HepG2 (cell line): ENCODE data around the gene NUDT9. TPM values are rescaled to one million over a fixed set of nuclear protein-coding genes. Genes with fewer than 3 reads are reported as not detected.

Experiments
- ARNTL ChIP-seq: sonication (generic); formaldehyde crosslinking; IDR thresholded peaks from 2 replicates; pipeline ENCODE4 v1.4.0; 2020; ENCODE audit warnings: mild to moderate bottlenecking, missing genetic modification reagents
- ATAD3A ChIP-seq: sonication (generic); formaldehyde crosslinking; IDR thresholded peaks from 2 replicates; pipeline ENCODE4 v1.4.0; 2020; ENCODE audit warnings: missing genetic modification reagents
- ATF1 ChIP-seq: IDR thresholded peaks from 2 replicates; pipeline ENCODE4 v1.6.1; 2016; ENCODE audit warnings: mild to moderate bottlenecking, control low read depth
- CREBL2 ChIP-seq: sonication (generic); formaldehyde crosslinking; IDR thresholded peaks from 2 replicates; pipeline ENCODE4 v1.8.1; 2023; ENCODE audit warnings: missing genetic modification reagents, mild to moderate bottlenecking, borderline replicate concordance
- FOXC1 ChIP-seq: sonication (generic); formaldehyde crosslinking; IDR thresholded peaks from 2 replicates; pipeline ENCODE4 v1.8.0; 2022; ENCODE audit warnings: mild to moderate bottlenecking, missing genetic modification reagents, borderline replicate concordance
- GRHL1 ChIP-seq: sonication (generic); formaldehyde crosslinking; conservative IDR thresholded peaks from 2 replicates; pipeline ENCODE4 v1.8.0; 2022; ENCODE audit warnings: missing genetic modification reagents
- KLF11 ChIP-seq: IDR thresholded peaks from 2 replicates; pipeline ENCODE4 v1.6.1; 2016; ENCODE audit warnings: missing compliant biosample characterization
- MAX ChIP-seq: IDR thresholded peaks from 2 replicates; pipeline ENCODE4 v1.6.1; 2012; ENCODE audit warnings: inconsistent platforms
- NR2C2 ChIP-seq: sonication (generic); formaldehyde crosslinking; IDR thresholded peaks from 2 replicates; pipeline ENCODE4 v1.4.0; 2020; ENCODE audit warnings: missing genetic modification reagents, mild to moderate bottlenecking, moderate library complexity, borderline replicate concordance
- PLSCR1 ChIP-seq: sonication (generic); formaldehyde crosslinking; IDR thresholded peaks from 2 replicates; pipeline ENCODE4 v1.5.0; 2020; ENCODE audit warnings: missing genetic modification reagents, mild to moderate bottlenecking, borderline replicate concordance
- TFAP4 ChIP-seq: sonication (generic); IDR thresholded peaks from 2 replicates; pipeline ENCODE4 v1.6.1; 2016; ENCODE audit warnings: low read depth, borderline replicate concordance
- THAP8 ChIP-seq: sonication (generic); formaldehyde crosslinking; IDR thresholded peaks from 2 replicates; pipeline ENCODE4 v1.5.1; 2020; ENCODE audit warnings: missing genetic modification reagents, mild to moderate bottlenecking, borderline replicate concordance
- ZKSCAN1 ChIP-seq: fragments of 150-350 bp; IDR thresholded peaks from 2 replicates; pipeline ENCODE4 v1.6.1; 2014; ENCODE audit warnings: low read length
- ZNF337 ChIP-seq: sonication (generic); formaldehyde crosslinking; IDR thresholded peaks from 2 replicates; pipeline ENCODE4 v1.5.1; 2020; ENCODE audit warnings: missing genetic modification reagents, low read depth, mild to moderate bottlenecking, borderline replicate concordance
- ZNF567 ChIP-seq: sonication (generic); formaldehyde crosslinking; IDR thresholded peaks from 2 replicates; pipeline ENCODE4 v1.8.1; 2023; ENCODE audit warnings: mild to moderate bottlenecking, missing genetic modification reagents, borderline replicate concordance
- ZNF646 ChIP-seq: sonication (generic); formaldehyde crosslinking; IDR thresholded peaks from 2 replicates; pipeline ENCODE4 v1.9.0; 2021; ENCODE audit warnings: mild to moderate bottlenecking, missing genetic modification reagents
- polyA plus RNA-seq, 8 experiments: library from polyadenylated mRNA; depleted of rRNA in 3 of 8; stranded (reverse) in 7 of 8; unstranded in 1 of 8; fragments of >200 nt; fragmentation: Illumina TruSeq in 4 of 8; extraction: Trizol in 4 of 8; gene quantifications; 2 replicates each; pipeline versions ENCODE4 v1.2.1 to v1.2.3, GENCODE V29; 2011 to 2016; ENCODE audit warnings: low read depth in 4 of 8, missing spikeins in 1 of 8, mixed read lengths in 1 of 8; ENCODE audit not compliant: insufficient read depth in 1 of 8
- total RNA-seq, 5 experiments: library from RNA; depleted of rRNA; stranded (reverse); fragments of >200 nt; fragmentation: Illumina TruSeq; extraction: Trizol; gene quantifications; 2 replicates each; pipeline ENCODE4 v1.2.3, GENCODE V29; 2016; ENCODE audit warnings: low read depth in 1 of 5

Gene NUDT9
- total and polyA plus RNA-seq, 2 of the 13 experiments (the other 11 are each of a cell fraction or from before 2014, with no cell fraction given): 10.4 to 12.3 TPM

- no peak for TF ChIP-seq CREBL2
- TF ChIP-seq ZNF646 (CRISPR knock-in tag): no peak
- no peak for TF ChIP-seq MAX
- TF ChIP-seq ARNTL (CRISPR knock-in tag): no peak
- no peak for TF ChIP-seq ZKSCAN1
- TF ChIP-seq TFAP4: no peak
- TF ChIP-seq PLSCR1 (CRISPR knock-in tag): no peak
- TF ChIP-seq GRHL1 (CRISPR knock-in tag): no peak
- peak; percentile 72 for TF ChIP-seq ATF1 (CRISPR knock-in tag)
- peak; percentile 59; the same call in 1 of the 2 replicates for TF ChIP-seq KLF11 (CRISPR knock-in tag)
- TF ChIP-seq ATAD3A (CRISPR knock-in tag): no peak
- TF ChIP-seq FOXC1 (CRISPR knock-in tag): no peak
- peak; percentile 56; the same call in 1 of the 2 replicates for TF ChIP-seq ZNF337
- no peak for TF ChIP-seq NR2C2 (CRISPR knock-in tag)
- no peak for TF ChIP-seq ZNF567 (CRISPR knock-in tag)
- TF ChIP-seq THAP8: no peak
Observed at GRCh38 chr4:87419578-87420249, 2.7 kb upstream of the NUDT9 start (continued).
